GM18861 (cell line): Measurements from ENCODE around the gene GALNT4.

Experiments used
- ATAC-seq: cut with Tn5 transposase; IDR thresholded peaks from one replicate; pipeline ENCODE4 v1.9.1; 2021; ENCODE audit not compliant: unreplicated experiment

Gene GALNT4

GRCh38 chr12:89524541-89525304 is at the start of gene GALNT4:
GALNT4 (minus strand) TSS chr12:89524796; CDS start chr12:89524549, 247 bp downstream.
- ATAC-seq = peak; percentile 61

GRCh38 chr12:89573051-89573810 is 48.6 kb upstream of the GALNT4 start:
- no peak for ATAC-seq

GRCh38 chr12:89571491-89572195 is 47.0 kb upstream of the GALNT4 start:
- no peak for ATAC-seq

- ATAC-seq = no peak
Observed at GRCh38 chr12:89568484-89568883, 43.9 kb upstream of the GALNT4 start.

- no peak for ATAC-seq
Observed at GRCh38 chr12:89567691-89568239, 43.2 kb upstream of the GALNT4 start.

- no peak for ATAC-seq
Observed at GRCh38 chr12:89566615-89567014, 42.0 kb upstream of the GALNT4 start.

GRCh38 chr12:89565002-89565401 is 40.4 kb upstream of the GALNT4 start:
- ATAC-seq = no peak

GRCh38 chr12:89559753-89560152 is 35.2 kb upstream of the GALNT4 start:
- ATAC-seq = no peak

GRCh38 chr12:89556976-89557375 is 32.4 kb upstream of the GALNT4 start:
- ATAC-seq = no peak

GRCh38 chr12:89552376-89552775 is 27.8 kb upstream of the GALNT4 start:
- ATAC-seq = no peak

- no peak for ATAC-seq
Observed at GRCh38 chr12:89551747-89552146, 27.2 kb upstream of the GALNT4 start.

GRCh38 chr12:89547101-89547500 is 22.5 kb upstream of the GALNT4 start:
- ATAC-seq = no peak

- no peak for ATAC-seq
Observed at GRCh38 chr12:89546151-89546550, 21.6 kb upstream of the GALNT4 start.

GRCh38 chr12:89544681-89545184 is 20.1 kb upstream of the GALNT4 start:
- peak; percentile 36 for ATAC-seq

- ATAC-seq = no peak
Observed at GRCh38 chr12:89544022-89544421, 19.4 kb upstream of the GALNT4 start.

GRCh38 chr12:89542912-89543592 is 18.5 kb upstream of the GALNT4 start:
- ATAC-seq = peak; percentile 71

GRCh38 chr12:89542236-89542635 is 17.6 kb upstream of the GALNT4 start:
- no peak for ATAC-seq

GRCh38 chr12:89540586-89540985 is 16.0 kb upstream of the GALNT4 start:
- no peak for ATAC-seq

GRCh38 chr12:89539426-89540223 is 15.0 kb upstream of the GALNT4 start:
- no peak for ATAC-seq

GRCh38 chr12:89538897-89539296 is 14.3 kb upstream of the GALNT4 start:
- ATAC-seq = no peak
